ENCODE measurements around the gene ZNHIT3. TPM values are rescaled to one million over a fixed set of nuclear protein-coding genes. Genes with fewer than 3 reads are reported as not detected.

ZNHIT3 gene
- total RNA-seq, 4 donors from 2014 or later = 19.7 to 34.5 (median 26.3) TPM

DNA sequence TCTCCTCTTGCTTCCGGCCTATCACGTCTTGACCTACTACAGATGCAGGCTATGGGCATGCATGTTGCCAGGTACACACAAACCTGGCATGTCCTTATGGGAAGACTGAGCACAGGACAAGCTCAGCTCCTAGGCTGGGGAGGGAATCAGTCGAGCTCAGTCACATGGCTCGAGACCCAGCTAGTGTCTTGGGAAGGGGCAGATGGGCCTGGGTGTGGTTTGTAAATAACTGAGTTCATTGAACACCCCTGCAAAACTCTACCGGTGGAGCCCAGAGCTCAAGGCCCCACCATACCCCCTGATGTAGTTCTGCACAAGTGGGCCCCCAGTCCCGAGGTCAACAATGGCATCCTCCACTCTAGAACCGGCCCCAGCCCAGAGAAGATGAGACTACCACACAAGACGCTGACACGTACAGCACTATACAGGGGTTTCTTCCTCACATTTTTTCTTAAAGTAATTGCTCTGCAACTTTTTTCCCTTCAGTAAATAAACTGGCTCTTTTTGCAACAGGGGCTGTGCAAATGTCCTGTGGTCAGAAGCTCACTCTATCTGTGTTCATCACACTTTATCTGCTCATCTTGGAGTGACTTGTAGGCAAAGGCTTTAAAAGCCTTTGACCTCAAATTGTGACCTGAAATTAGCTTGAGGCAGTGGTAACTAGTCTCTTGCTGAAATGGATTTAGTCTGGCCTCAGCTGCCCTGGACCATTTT, 22.9 kb downstream of the ZNHIT3 start:
- Histone ChIP-seq H3K4me1 (no peaks in the 10 kb centered on the region), H3K27ac (no peak overlapping the region), H3K9me3 (no peaks in the 10 kb centered on the region), H3K27me3 (no peaks in the 10 kb centered on the region), H3K36me3 (peaks cover 87% of the 10 kb centered on the region), H3K4me3 (no peak overlapping the region)
- peak in 1 of 2 donors; percentile 33 for DNase-seq (ENCODE audit: low spot score in 2 of 2)
- TF ChIP-seq POLR2AphosphoS5 (IDR thresholded peaks at IDR 0.05) (no peak), POLR2A (IDR thresholded peaks at IDR 0.05) (no peak), EP300 (IDR thresholded peaks at IDR 0.05) (no peak)
- TF ChIP-seq, protein P1, sequence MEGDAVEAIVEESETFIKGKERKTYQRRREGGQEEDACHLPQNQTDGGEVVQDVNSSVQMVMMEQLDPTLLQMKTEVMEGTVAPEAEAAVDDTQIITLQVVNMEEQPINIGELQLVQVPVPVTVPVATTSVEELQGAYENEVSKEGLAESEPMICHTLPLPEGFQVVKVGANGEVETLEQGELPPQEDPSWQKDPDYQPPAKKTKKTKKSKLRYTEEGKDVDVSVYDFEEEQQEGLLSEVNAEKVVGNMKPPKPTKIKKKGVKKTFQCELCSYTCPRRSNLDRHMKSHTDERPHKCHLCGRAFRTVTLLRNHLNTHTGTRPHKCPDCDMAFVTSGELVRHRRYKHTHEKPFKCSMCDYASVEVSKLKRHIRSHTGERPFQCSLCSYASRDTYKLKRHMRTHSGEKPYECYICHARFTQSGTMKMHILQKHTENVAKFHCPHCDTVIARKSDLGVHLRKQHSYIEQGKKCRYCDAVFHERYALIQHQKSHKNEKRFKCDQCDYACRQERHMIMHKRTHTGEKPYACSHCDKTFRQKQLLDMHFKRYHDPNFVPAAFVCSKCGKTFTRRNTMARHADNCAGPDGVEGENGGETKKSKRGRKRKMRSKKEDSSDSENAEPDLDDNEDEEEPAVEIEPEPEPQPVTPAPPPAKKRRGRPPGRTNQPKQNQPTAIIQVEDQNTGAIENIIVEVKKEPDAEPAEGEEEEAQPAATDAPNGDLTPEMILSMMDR (IDR thresholded peaks at IDR 0.05) = no peak
- 99% methylated on average over 6 of the region's 9 CpGs for WGBS

DNA sequence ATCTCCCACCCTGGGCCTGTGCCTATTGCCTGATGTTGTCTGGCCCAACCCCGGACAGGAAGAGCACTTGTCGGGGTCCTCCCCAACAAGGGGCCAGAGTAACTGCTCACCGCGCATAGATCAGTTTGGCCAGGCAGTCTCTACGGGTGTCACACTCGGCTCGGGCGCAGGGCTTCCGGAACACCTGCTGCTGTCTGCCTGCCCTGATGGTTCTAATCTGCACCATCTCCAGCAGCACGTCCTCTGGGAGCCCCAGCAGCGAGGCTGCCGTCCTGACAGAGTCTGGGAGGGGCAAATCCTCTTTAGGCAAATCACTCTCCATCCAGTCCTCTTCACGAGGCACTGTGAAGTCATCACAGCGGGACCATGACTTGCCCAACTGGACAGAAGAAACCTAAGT, 24.2 kb downstream of the ZNHIT3 start:
- H3K27ac ChIP-seq = no peak overlapping the region
- DNase-seq (ENCODE audit: low spot score in 2 of 2) = peak in 1 of 2 donors; percentile 20

DNA sequence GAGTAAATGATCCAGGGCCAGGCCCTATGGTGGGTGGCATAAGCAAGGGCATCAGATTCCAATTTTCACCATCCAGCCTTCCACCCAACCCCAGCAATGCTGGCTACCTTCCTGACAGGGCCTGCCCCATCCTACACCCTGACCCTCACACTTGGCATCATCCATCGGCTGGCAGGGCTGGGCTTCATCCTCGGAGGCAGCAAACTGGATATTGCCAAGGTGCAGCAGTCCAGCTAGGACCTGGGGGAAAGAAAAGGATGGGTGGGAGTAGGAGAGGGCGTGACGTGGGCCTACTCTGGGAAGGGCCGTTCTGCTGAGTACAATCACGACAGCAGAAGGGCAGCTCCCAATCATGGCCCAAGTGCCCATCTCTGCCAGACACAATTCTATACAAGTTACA, 24.7 kb downstream of the ZNHIT3 start:
- Histone ChIP-seq H3K27ac (no peak overlapping the region), H3K36me3 (peaks cover 87% of the 10 kb centered on the region), H3K9me3 (no peaks in the 10 kb centered on the region), H3K4me3 (no peak overlapping the region), H3K4me1 (no peaks in the 10 kb centered on the region), H3K27me3 (no peaks in the 10 kb centered on the region)
- TF ChIP-seq POLR2A (IDR thresholded peaks at IDR 0.05) (no peak), EP300 (IDR thresholded peaks at IDR 0.05) (no peak), POLR2AphosphoS5 (IDR thresholded peaks at IDR 0.05) (no peak)
- TF ChIP-seq, protein P1 (IDR thresholded peaks at IDR 0.05) = no peak
- peak in 1 of 2 donors; percentile 38 for DNase-seq (ENCODE audit: low spot score in 2 of 2)
- WGBS = 88% methylated on average over 6 of the region's 6 CpGs

More for the DNA sequence above, 24.2 kb downstream of the ZNHIT3 start:
- TF ChIP-seq POLR2AphosphoS5 (IDR thresholded peaks at IDR 0.05) = no peak
- TF ChIP-seq EP300 (IDR thresholded peaks at IDR 0.05) = no peak
- TF ChIP-seq, protein P1 (IDR thresholded peaks at IDR 0.05) = no peak
- TF ChIP-seq POLR2A (IDR thresholded peaks at IDR 0.05) = no peak
- Histone ChIP-seq H3K27me3 (no peaks in the 10 kb centered on the region), H3K36me3 (peaks cover 87% of the 10 kb centered on the region), H3K4me3 (no peak overlapping the region), H3K9me3 (no peaks in the 10 kb centered on the region), H3K4me1 (no peaks in the 10 kb centered on the region)
- WGBS = 93% methylated on average over 3 of the region's 14 CpGs

DNA sequence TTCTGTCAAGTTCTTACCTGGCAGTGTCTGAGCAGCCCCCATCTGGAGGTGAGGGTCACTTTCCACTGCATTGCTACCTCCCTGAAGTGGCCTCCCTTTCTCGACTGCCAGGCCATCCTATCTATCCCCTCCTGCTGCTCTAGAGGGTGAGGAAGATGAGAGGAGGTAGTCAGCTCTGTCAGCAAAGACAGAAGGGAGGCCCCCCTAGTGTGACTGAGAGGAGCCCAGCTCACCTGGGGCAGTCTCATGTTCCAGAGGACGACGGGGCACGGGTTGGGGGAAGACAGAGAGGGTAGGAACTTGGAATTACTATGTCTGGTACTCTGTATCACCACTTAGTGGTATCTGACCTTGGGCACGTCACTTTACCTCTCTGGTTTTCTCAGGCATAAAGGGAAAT, 26.2 kb downstream of the ZNHIT3 start:
- Histone ChIP-seq H3K27me3 (no peaks in the 10 kb centered on the region), H3K4me1 (no peaks in the 10 kb centered on the region), H3K9me3 (no peaks in the 10 kb centered on the region), H3K27ac (no peak overlapping the region), H3K4me3 (no peak overlapping the region), H3K36me3 (peaks cover 80% of the 10 kb centered on the region)
- WGBS = 93% methylated on average over 5 of the region's 5 CpGs
- DNase-seq (ENCODE audit: low spot score in 2 of 2) = no peak
- no peak for TF ChIP-seq POLR2A (IDR thresholded peaks at IDR 0.05)

DNA sequence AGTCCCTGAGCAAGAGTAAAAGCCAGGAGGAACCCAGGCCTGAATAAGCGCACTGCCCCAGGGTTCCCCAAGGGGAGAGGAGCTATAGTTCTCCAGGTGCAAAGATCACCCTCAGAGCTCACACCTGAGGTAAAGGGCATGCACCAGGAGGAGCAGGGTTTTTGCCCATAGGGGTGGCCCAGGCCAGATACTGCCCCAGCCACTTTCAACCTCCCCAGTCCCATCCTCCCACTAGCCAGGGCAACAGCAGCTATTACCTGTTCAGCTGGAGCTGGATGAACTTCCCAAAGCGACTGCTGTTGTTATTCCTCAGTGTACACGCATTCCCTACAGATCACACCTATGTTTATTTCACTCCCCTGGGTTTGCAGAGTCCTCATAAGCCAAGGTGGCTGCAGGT, 28.4 kb downstream of the ZNHIT3 start:
- Histone ChIP-seq H3K4me1 (no peaks in the 10 kb centered on the region), H3K27me3 (no peaks in the 10 kb centered on the region), H3K27ac (no peak overlapping the region), H3K9me3 (no peaks in the 10 kb centered on the region), H3K4me3 (no peak overlapping the region), H3K36me3 (peaks cover 62% of the 10 kb centered on the region)
- peak in 1 of 2 donors; percentile 21 for DNase-seq (ENCODE audit: low spot score in 2 of 2)
- no peak for TF ChIP-seq POLR2A (IDR thresholded peaks at IDR 0.05)
- TF ChIP-seq, protein P1 (IDR thresholded peaks at IDR 0.05) = no peak
- 98% methylated on average over 3 of the region's 3 CpGs for WGBS

Data from suprapubic skin (tissue), 4 donors.